HepG2 (cell line): ENCODE results near the gene GALNT1. TPM values are rescaled to one million over a fixed set of nuclear protein-coding genes. Genes with fewer than 3 reads are reported as not detected.
A peak's percentile ranks its signal among the peaks of the same experiment; 100 is the strongest.

Source experiments
- ATF4 ChIP-seq, 2 experiments: fragments of 450-650 bp in 1 of 2; sonication (generic) in 1 of 2; formaldehyde crosslinking; IDR thresholded peaks; 2 replicates each; pipeline versions ENCODE4 v1.5.0 to v1.8.0; 2020 to 2022; ENCODE audit warnings: mild to moderate bottlenecking in 1 of 2, missing genetic modification reagents in 1 of 2
- BCL6 ChIP-seq: IDR thresholded peaks from 2 replicates; pipeline ENCODE4 v1.6.1; 2016; ENCODE audit warnings: missing genetic modification reagents, missing compliant biosample characterization
- FOXO4 ChIP-seq: sonication (generic); formaldehyde crosslinking; conservative IDR thresholded peaks from 2 replicates; pipeline ENCODE4 v1.8.1; 2023; ENCODE audit warnings: missing genetic modification reagents
- FUBP1 ChIP-seq: sonication (generic); formaldehyde crosslinking; IDR thresholded peaks from 2 replicates; pipeline ENCODE4 v1.5.1; 2020; ENCODE audit warnings: missing genetic modification reagents, mild to moderate bottlenecking, borderline replicate concordance
- GTF3A ChIP-seq: sonication (generic); formaldehyde crosslinking; conservative IDR thresholded peaks from 2 replicates; pipeline ENCODE4 v1.4.0; 2020; ENCODE audit warnings: mild to moderate bottlenecking, missing genetic modification reagents
- HIC2 ChIP-seq: sonication (generic); formaldehyde crosslinking; IDR thresholded peaks from 2 replicates; pipeline ENCODE4 v1.9.0; 2022; ENCODE audit warnings: low read depth, missing genetic modification reagents
- KLF15 ChIP-seq: sonication (generic); formaldehyde crosslinking; IDR thresholded peaks from 2 replicates; pipeline ENCODE4 v1.8.1; 2023; ENCODE audit warnings: borderline replicate concordance, mild to moderate bottlenecking, inconsistent platforms, missing genetic modification reagents, mixed read lengths
- NFKBIZ ChIP-seq: IDR thresholded peaks from 2 replicates; pipeline ENCODE4 v1.6.1; 2018; ENCODE audit warnings: missing genetic modification reagents, missing compliant biosample characterization
- NR2F2 ChIP-seq: IDR thresholded peaks from 2 replicates; pipeline ENCODE4 v1.6.1; 2012; ENCODE audit warnings: low read depth, inconsistent platforms, borderline replicate concordance
- PCBP2 ChIP-seq: fragments of 200-400 bp; formaldehyde crosslinking; optimal IDR thresholded peaks from 2 replicates; pipeline ENCODE3; 2018; ENCODE audit warnings: low read length, low read depth; ENCODE audit not compliant: poor library complexity, severe bottlenecking
- TRIM24 ChIP-seq: sonication (generic); formaldehyde crosslinking; IDR thresholded peaks from 2 replicates; pipeline ENCODE4 v1.8.0; 2022; ENCODE audit warnings: mild to moderate bottlenecking, missing genetic modification reagents
- ZHX1 ChIP-seq: sonication (generic); formaldehyde crosslinking; IDR thresholded peaks from 2 replicates; pipeline ENCODE4 v1.8.1; 2022; ENCODE audit warnings: low read depth, mild to moderate bottlenecking, missing genetic modification reagents
- ZMYM2 ChIP-seq: sonication (generic); formaldehyde crosslinking; IDR thresholded peaks from 2 replicates; pipeline ENCODE4 v1.8.0; 2022; ENCODE audit warnings: mild to moderate bottlenecking, missing genetic modification reagents
- ZNF451 ChIP-seq: sonication (generic); formaldehyde crosslinking; IDR thresholded peaks from 2 replicates; pipeline ENCODE4 v1.5.0; 2020; ENCODE audit warnings: mild to moderate bottlenecking, missing genetic modification reagents
- ZNF574 ChIP-seq: sonication (generic); formaldehyde crosslinking; IDR thresholded peaks from 2 replicates; pipeline ENCODE4 v1.4.0; 2020; ENCODE audit warnings: missing genetic modification reagents
- ZNF879 ChIP-seq: sonication (generic); formaldehyde crosslinking; IDR thresholded peaks from 2 replicates; pipeline ENCODE4 v1.8.1; 2023; ENCODE audit warnings: missing genetic modification reagents
- ZSCAN31 ChIP-seq: sonication (generic); formaldehyde crosslinking; IDR thresholded peaks from 2 replicates; pipeline ENCODE4 v1.5.0; 2020; ENCODE audit warnings: low read depth, mild to moderate bottlenecking, missing genetic modification reagents
- polyA plus RNA-seq, 8 experiments: library from polyadenylated mRNA; depleted of rRNA in 3 of 8; stranded (reverse) in 7 of 8; unstranded in 1 of 8; fragments of >200 nt; fragmentation: Illumina TruSeq in 4 of 8; extraction: Trizol in 4 of 8; gene quantifications; 2 replicates each; pipeline versions ENCODE4 v1.2.1 to v1.2.3, GENCODE V29; 2011 to 2016; ENCODE audit warnings: low read depth in 4 of 8, missing spikeins in 1 of 8, mixed read lengths in 1 of 8; ENCODE audit not compliant: insufficient read depth in 1 of 8
- total RNA-seq, 5 experiments: library from RNA; depleted of rRNA; stranded (reverse); fragments of >200 nt; fragmentation: Illumina TruSeq; extraction: Trizol; gene quantifications; 2 replicates each; pipeline ENCODE4 v1.2.3, GENCODE V29; 2016; ENCODE audit warnings: low read depth in 1 of 5

Gene GALNT1
- total and polyA plus RNA-seq, 2 of the 13 experiments (the other 11 are each of a cell fraction or from before 2014, with no cell fraction given): 41.1 to 100 TPM

GRCh38 chr18:35730691-35731370 is 149.3 kb downstream of the GALNT1 start (continued):
- TF ChIP-seq ZNF574: no peak
- no peak for TF ChIP-seq KLF15 (CRISPR knock-in tag)
- TF ChIP-seq TRIM24 (CRISPR knock-in tag): no peak
- TF ChIP-seq HIC2: no peak
- no peak for TF ChIP-seq GTF3A (CRISPR knock-in tag)
- no peak for TF ChIP-seq ZNF879
- no peak for TF ChIP-seq NR2F2
- no peak for TF ChIP-seq NFKBIZ (CRISPR knock-in tag)
- TF ChIP-seq ZSCAN31 (CRISPR knock-in tag): peak; percentile 60; the same call in 1 of the 2 replicates
- no peak for TF ChIP-seq ZNF451
- TF ChIP-seq FUBP1 (CRISPR knock-in tag): no peak
- TF ChIP-seq ATF4 (CRISPR knock-in tag; IDR thresholded peaks at IDR 0.05): no peak
- TF ChIP-seq FOXO4 (CRISPR knock-in tag): no peak
- no peak for TF ChIP-seq ZHX1 (CRISPR knock-in tag)
- TF ChIP-seq ZMYM2: no peak
- no peak for TF ChIP-seq BCL6 (CRISPR knock-in tag)
- no peak for TF ChIP-seq PCBP2
